HuH-7 (cell line): ENCODE results near the gene SMC1B.
"Not testable (repeated sequence)": the region's sequence is repeated elsewhere in the genome, so short reads cannot be mapped to it uniquely, and the experiment has no call there.

ENCODE experiments used
- DNase-seq: peaks from one replicate; pipeline ENCODE4 v3.0.0; 2011; ENCODE audit warnings: low spot score

Gene SMC1B

GRCh38 chr22:45341498-45341897 is 71.9 kb downstream of the SMC1B start:
- no peak for DNase-seq

GRCh38 chr22:45340323-45340722 is 73.1 kb downstream of the SMC1B start:
- no peak for DNase-seq

- DNase-seq, result no peak
Observed at GRCh38 chr22:45338795-45339194, 74.6 kb downstream of the SMC1B start.

GRCh38 chr22:45337536-45337935 is 75.9 kb downstream of the SMC1B start:
- DNase-seq, result no peak

- DNase-seq, result no peak
Observed at GRCh38 chr22:45336971-45337431, 76.4 kb downstream of the SMC1B start.

GRCh38 chr22:45335854-45336522 is 77.4 kb downstream of the SMC1B start:
- no peak for DNase-seq

- no peak for DNase-seq
Observed at GRCh38 chr22:45335021-45335818, 78.2 kb downstream of the SMC1B start.

- DNase-seq, result no peak
Observed at GRCh38 chr22:45334528-45334927, 78.9 kb downstream of the SMC1B start.

GRCh38 chr22:45334068-45334467 is 79.3 kb downstream of the SMC1B start:
- no peak for DNase-seq

- no peak for DNase-seq
Observed at GRCh38 chr22:45332001-45332400, 81.4 kb downstream of the SMC1B start.

- DNase-seq, result no peak
Observed at GRCh38 chr22:45331486-45331885, 81.9 kb downstream of the SMC1B start.

GRCh38 chr22:45330548-45330947 is 82.9 kb downstream of the SMC1B start:
- DNase-seq, result no peak

GRCh38 chr22:45329530-45329936 is 83.9 kb downstream of the SMC1B start:
- DNase-seq, result no peak

- no peak for DNase-seq
Observed at GRCh38 chr22:45328822-45329529, 84.4 kb downstream of the SMC1B start.

- not testable (repeated sequence) for DNase-seq
Observed at GRCh38 chr22:45328261-45328660, 85.1 kb downstream of the SMC1B start.

- no peak for DNase-seq
Observed at GRCh38 chr22:45324311-45324711, 89.1 kb downstream of the SMC1B start.

GRCh38 chr22:45323695-45324094 is 89.7 kb downstream of the SMC1B start:
- no peak for DNase-seq

- DNase-seq, result no peak
Observed at GRCh38 chr22:45322873-45323525, 90.4 kb downstream of the SMC1B start.

- DNase-seq, result no peak
Observed at GRCh38 chr22:45321827-45322226, 91.6 kb downstream of the SMC1B start.

- DNase-seq, result no peak
Observed at GRCh38 chr22:45320357-45320976, 92.9 kb downstream of the SMC1B start.

GRCh38 chr22:45319324-45319685 is 94.1 kb downstream of the SMC1B start:
- no peak for DNase-seq
